ENCODE measurements around the gene FOXL2.

FOXL2 gene

DNA sequence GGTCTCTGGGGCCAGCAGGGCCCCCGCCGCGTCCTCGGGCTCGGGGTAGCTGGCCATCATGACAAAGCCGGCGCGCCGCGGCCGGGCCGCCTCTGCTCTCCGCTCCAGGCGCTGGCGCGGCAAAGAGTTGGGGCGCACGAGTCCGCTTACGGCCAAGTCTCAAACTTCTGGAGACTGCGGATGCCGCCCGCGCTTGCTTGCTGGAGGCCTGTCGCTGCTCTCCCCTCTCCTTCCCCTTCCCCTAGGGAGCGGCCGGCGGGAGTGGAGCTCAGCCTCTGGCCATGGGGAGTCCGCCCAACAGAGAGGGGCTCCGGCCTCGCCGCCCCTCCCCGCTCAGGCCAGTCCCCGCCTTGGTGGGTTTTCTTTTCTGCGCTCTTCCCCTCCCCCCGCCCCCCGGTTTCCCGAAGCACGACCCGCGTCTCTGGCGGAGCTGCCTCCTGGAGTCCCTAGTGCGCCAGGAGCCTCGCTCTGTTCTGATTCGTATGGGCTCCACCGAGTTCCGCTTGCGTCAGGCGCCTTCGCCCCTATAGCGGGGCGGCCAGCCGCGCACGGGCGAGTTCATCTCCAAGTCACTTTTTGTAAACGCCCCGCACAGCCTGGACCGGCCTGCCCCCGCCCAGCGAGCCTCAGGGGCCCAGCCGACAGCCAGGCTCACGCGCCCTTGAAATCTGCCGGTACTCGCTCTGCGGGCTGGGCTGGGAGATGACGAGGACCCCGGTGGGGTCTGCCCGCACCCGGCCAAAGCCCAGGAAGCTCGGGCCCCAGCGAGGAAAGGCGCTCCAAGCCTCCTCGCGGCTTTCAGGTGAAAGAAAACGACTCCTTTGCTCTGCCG, at the start of gene FOXL2, which contains the start of gene FOXL2NB:
FOXL2 (minus strand) TSS at position 475 of the 832 bp plus-strand sequence; CDS start at position 60, 415 bp downstream.
FOXL2NB (plus strand) TSS at position 555 of the 832 bp plus-strand sequence; CDS start at position 703, 148 bp downstream.
- no peak for DNase-seq (ENCODE audit: low read depth in 2 of 2)

DNA sequence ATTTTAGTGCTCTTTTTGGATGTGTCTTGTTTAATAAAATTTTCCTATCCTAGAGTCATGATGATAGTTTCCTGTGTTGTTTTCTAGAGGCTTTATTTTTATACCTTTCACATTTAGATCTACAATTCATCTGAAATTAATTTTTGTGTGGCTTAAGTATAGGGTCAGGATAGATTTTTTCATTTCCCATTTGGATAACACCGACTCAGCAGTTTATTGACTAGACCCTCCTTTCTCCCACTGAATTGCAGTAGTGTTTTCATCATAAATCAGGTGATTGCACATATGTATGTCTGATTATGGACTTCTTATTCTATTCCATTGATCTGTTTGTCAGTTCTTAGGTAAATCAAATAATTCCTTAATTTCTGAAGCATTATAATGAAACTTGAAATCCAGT, 48.8 kb upstream of the FOXL2 start:
- no peak for DNase-seq (ENCODE audit: low read depth in 2 of 2)

DNA sequence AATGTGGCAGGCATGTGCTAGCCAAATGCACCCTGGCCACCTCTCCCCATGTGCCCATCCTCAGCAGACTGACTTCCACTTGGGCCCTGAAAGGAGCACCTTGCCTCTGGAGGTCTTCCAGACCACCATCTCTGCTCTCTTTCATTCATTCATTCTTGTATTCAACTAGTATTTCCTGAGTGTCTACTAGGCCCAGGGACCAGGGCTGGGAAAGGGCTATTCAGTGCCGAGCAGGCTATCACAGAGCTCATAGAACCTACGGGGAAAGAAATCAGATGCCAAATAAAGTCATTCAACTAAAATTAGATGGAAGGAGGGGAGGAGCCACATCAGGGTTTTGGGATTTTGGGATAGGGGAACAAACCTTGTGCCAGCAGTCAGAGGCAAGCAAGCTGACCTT, 40.2 kb upstream of the FOXL2 start:
- no peak for DNase-seq (ENCODE audit: low read depth in 2 of 2)

DNA sequence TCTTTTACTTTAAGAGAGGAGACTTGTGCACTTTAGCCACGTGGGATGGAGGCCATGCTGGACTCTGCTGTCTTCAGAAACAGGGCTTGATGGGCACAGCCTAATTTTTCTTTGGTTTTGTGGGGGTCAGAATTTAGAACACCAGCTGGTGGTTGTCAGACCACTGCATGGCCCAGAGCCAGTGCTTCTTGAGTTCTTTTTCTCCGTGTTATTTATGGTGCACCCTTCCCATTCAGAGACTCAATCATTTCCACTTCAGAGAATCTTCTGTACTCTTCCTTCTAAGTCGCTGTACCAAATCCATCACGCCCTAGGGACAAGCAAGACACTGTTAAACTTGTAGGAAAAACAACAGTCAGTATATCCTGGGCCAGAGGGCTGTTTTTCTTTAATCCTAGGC, 39.0 kb upstream of the FOXL2 start:
- DNase-seq (ENCODE audit: low read depth in 2 of 2): no peak

DNA sequence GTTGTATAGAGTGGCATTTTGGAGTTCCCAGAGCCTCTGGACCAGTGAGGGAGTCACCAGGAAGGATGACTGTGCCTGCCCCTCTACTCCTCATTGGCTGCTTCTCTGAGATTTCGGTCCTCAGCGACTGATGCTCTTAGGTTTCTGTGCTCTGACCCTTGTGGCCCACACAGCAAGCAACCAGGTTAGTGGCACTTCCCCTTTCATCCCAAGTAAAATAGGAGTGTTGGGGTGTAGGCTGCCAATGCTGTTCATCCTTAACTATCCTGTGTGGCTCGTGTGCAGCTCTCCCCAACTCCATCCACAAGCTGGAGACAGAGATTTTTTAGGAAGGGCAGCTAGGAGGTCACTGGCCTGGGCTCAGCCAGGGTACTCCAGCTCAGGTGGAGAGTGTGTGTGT, 37.9 kb upstream of the FOXL2 start:
- DNase-seq (ENCODE audit: low read depth in 2 of 2): no peak

DNA sequence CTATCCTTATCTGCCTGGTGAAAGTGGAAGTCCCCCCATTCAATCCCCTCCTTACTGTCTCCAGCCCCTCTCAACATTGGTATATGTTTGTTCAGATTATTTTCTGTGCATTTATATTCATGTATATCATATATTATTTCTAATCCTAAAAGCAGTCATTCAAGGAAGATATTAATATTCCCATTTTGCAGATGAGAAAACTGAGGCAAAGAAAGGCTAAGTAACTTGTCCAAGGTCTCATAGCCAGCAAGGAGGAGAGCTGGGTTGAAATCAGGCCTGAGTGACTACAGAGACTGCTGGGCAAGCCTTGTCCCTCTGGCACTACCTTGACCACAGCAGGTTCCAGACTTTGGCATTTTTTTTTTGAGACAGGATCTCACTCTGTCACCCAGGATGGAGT, 29.1 kb upstream of the FOXL2 start:
- DNase-seq (ENCODE audit: low read depth in 2 of 2): no peak

DNA sequence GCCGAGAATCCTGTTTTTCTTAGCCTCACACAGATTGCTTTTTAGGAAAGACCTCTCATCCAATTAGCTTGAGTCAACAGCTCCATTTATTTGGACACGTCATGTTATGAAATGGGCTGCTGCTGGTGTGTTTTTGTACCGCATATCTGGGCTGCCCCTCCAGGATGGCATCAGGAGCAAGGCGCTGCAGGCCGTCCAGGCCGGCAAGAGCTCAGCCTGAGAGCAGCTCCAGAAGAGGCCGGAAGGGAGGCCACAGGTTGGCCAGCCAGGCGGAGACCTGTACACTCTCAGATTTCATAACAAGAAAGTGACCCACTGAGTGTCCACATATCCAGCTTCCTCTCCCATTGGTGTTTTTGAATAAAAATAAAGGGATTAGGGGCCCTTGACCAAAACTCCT, 28.4 kb upstream of the FOXL2 start:
- no peak for DNase-seq (ENCODE audit: low read depth in 2 of 2)

DNA sequence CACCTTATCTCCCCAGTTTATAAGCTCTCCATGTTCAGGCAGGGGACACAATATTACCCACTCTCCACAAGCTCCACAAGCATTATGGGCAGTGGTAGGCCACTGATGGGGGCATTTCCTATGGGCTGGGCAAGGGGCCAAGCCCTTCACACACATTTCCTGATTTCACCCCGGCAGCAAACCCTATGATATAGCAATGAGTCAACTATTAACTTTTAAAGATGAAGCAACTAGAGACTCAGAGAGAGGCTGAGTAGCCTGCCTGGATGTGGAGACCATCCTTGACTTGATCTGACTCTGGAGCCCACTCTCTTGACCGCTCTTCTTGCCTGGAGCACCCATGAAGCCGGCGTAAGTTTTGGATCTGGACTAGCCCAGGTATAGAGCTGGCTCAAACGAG, 27.5 kb upstream of the FOXL2 start:
- no peak for DNase-seq (ENCODE audit: low read depth in 2 of 2)

DNA sequence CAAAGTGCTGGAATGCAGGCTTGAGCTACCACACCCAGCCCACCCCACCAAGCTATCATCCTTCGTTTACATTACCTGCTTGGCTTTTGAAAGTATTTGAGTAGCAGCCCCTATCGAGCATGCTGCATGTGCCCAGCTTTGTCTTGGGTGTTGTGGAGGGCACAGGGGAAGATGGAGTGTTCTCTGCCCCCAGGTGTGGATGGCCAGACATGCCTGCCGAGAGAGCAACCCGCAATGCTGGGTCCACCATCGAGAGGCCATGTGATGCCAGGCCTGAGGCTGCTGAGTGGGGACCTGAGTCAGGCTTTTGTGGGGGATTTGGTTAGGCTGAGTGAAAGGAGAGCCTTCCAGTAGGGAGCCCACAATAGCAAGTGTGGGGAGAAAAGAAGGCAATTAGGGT, 26.0 kb upstream of the FOXL2 start:
- no peak for DNase-seq (ENCODE audit: low read depth in 2 of 2)

DNA sequence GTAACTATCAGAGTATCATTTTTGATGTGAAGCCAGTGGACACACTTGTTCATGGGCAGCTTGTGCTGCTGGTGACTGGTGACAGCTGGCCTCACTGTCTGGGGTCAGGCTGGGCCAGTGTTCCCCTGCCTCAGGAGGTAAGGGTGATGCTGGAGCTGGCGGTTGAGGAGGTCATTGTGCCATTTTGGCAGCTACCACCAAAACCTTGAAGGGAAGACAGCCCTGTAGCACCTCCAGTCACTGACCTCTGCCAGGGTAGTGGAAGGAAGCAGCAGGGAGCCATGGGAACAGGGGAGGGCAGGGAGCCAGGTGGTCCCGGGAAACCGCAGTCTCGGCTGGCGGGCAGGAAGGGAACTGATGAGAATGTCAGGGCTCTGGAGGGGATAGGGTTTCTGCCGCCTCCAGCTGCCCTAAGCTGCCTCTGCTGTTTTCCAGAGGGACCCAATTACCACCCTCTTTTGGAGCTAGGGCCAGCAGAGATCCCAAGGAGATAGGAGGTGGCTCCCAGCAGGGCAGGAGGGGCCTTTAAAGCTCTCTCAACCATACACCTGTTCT, 24.9 kb upstream of the FOXL2 start:
- no peak for DNase-seq (ENCODE audit: low read depth in 2 of 2)

DNA sequence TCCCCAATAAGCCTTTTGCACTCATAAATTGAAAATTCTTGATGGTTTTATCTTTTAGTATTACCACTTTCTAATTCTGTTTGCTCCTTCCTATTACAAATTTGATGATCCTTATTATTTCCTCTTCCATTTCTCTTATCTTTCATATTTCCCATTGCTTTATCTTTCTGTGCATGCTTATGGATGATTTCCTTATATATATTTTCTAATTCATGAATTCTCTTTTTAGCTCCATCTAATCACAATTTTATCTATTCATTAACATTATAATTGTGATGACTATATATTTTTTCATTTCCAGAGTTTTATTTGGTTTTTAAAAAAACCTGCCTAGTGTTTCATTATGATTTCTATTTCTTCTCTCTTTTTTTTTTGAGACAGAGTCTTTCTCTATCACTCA, 18.0 kb upstream of the FOXL2 start:
- DNase-seq (ENCODE audit: low read depth in 2 of 2): no peak

DNA sequence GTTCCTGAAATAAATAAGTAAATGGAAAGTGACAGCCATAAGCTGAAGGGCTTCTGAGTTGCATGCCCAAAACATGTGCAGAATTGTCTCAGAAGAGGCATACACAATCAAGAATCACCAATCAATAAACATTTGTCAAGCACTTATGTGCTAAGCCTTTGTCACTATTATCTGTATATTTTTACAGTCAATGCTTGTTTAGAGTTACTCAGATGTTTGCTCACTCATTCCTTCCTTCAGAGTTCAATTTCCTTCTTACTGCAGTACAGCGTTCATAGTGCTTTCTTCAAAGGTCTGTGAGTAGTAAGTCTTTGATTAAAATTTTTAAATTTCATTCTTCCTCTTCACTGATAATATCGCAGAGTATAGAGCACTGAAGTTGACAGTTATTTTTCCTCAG, 17.3 kb upstream of the FOXL2 start:
- DNase-seq (ENCODE audit: low read depth in 2 of 2): no peak

DNA sequence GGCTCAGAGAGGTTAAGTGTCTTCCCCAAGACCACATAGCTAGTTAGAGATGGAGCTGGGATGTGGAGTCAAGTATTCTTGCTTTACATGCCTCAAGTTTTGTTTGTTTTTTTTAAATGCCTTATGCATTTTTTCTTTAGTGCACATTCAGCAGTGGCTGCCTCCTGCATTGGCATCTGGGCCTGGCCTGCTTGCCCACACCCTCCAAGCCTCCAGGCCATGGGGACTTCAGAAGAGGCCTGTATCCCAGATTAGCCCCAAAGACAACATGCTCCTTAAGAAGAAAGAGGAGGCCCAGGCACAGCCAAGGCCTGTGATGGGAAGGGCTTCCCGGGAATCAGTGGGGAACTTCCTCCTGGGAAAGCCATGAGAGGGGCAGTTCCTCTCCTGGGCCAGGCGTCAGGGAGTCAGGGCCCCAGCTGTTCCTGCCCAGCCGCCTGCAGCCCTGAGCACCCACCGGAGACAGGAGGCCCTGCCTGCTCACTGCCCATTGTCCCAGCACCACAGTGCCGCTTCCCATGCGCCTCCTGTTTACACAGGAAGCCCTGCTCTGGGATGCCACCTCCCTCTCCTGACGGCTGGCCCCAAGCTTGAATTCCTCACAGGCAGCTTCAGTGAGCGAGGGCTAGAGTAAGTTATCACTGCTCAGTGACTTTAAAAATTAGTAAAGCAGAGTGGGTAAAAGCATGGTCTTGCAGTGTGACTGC, 16.1 kb upstream of the FOXL2 start:
- no peak for DNase-seq (ENCODE audit: low read depth in 2 of 2)

DNA sequence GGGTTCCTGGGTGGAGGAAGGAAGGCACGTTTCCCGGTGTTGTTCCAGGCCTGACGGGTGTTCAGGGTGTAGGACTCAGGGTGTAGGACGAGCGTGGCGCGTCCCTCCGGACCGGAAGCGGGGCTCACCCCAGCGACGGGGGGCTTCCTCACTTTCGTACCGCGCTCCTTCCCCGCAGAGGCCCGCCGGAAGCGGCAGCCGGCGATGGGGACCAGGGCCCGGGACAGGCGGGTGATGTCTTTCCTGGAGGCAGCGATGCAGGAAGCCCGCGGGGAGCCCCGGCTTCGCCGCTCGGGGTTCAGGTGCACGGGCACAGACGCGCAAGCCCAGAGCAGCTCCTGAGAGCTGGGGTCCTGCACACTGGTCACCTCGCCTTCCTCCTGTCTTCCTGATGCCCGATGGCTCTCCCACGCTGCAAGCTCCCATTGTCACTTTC, 13.5 kb upstream of the FOXL2 start:
- DNase-seq (ENCODE audit: low read depth in 2 of 2): no peak

DNA sequence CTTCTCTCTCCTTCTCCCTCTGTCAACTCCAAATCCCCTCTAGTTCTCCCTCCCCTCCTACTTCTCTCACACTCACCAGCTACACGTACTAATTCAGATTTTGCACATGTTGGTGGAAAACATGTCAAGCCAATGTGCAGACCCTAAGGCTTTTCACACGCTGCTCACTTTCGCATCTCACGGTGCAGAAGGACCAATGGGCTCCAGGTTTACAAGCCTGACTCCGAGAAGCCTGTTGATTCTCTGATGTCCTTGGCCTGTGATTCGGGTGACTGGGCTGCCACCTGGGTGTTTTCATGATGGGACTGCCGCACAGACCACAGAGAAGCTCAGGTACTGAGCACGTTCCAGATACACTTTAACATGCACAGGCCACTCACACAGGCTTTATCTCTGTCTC, 3.8 kb upstream of the FOXL2 start:
- DNase-seq (ENCODE audit: low read depth in 2 of 2): no peak

DNA sequence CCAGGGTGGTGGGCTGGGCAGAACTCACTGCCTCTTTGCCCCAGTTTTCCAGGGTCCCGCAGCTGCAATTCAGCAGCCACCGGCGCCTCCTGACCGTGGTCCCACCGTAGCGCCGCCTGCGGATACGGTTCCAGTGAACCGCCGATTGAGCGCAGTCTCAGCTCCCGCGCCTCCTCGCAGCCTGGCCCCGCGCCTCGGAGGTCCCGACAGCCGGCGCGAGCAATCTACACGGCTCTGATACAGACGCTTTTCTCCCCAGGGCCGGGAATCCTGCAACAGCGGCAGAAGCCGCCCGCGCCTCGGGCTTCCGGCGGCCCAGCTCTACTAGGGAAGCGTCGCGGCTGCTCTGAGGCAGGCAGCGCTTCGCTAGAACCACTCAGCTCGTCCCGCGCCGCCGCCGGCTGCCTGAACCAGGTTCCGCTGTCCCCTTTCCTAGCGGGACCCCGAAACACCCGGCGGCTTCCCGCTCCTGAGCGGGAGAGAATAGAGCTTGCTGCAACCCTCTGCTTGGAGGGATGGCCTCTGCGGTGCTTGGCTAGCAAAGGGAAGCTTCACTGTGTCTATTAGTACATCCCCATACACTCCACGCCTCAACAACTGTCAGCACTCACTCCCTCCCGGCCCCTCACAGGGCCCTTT, 3.2 kb upstream of the FOXL2 start:
- DNase-seq (ENCODE audit: low read depth in 2 of 2): no peak

DNA sequence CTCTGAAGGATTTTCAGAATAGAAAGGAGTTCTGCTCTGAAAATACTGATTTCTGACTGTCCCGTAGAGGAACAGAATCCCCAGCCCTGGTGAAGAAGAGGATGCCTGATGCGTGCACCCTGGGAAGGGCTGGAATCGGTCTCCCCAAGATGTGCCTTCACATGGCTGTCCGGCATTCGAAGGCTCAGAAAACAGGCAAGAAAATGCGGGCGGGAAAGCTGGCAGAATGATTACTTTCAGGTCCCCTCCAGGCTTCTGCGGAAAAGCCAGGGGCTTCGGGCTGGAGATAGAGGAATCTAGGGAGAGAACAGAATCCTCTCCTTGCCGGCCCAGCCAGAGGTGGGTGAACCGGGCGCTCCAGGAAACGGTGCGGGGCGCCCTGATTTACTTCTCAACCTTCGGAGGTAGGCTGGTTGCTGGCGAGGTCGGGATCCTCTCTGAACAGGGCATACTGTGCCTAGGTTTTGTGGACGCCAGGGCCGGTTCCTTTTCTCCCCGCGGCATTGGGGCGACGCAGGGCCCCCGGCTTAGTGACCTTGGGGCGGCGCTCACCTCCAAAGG, 2.6 kb upstream of the FOXL2 start:
- DNase-seq (ENCODE audit: low read depth in 2 of 2): no peak

DNA sequence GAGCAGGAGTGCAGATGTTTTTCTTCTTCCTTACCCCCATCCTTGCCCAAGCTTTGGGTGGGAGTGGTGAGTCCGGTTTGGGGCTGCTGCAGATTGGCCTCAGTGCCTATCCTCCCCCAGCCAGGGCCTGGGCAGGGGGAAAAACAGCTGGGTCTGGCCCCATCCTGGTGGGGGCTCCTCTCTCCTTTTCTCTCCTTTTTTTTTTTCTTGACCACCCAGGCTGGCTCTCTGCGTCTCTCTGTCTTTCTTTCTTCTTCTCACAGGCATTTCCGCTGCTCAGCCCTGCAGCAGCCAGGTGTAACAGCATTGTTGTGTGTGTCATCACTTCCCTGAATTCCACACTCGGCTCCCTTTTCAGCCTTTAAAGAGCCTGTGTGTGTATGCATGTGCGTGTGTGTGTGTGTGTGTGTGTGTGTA, 2.1 kb upstream of the FOXL2 start:
- DNase-seq (ENCODE audit: low read depth in 2 of 2): no peak

DNA sequence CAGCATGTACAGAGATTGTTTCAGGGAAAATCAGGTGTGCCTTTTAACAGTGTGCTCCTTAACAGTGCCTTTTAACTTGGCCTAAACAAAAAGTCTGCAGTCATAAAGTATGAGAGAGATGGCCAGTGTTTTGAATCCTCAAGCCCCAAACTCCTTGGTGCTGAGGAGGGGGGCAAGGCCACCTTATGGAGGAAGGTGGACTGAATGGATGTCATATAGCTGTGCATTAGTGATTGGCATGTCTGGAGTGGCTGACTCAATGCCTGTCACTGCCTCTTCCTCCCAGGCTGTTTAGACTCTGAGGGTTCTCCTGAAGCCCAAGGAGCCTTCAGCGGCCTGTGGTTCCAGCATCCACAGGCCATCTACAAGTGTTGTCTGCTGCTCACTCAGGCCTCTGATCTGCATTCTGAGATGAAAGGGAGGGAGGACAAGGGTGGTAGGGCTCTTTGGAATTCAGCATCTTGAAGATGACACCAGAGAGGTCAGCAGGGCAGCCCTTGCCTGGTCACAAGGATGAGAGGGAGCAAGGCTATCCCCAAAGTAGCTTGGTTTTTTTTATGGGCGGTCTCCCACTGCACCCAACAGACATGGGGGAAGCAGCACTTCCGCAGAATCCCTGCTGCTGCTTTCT, 1.5 kb upstream of the FOXL2 start:
- DNase-seq (ENCODE audit: low read depth in 2 of 2): no peak

DNA sequence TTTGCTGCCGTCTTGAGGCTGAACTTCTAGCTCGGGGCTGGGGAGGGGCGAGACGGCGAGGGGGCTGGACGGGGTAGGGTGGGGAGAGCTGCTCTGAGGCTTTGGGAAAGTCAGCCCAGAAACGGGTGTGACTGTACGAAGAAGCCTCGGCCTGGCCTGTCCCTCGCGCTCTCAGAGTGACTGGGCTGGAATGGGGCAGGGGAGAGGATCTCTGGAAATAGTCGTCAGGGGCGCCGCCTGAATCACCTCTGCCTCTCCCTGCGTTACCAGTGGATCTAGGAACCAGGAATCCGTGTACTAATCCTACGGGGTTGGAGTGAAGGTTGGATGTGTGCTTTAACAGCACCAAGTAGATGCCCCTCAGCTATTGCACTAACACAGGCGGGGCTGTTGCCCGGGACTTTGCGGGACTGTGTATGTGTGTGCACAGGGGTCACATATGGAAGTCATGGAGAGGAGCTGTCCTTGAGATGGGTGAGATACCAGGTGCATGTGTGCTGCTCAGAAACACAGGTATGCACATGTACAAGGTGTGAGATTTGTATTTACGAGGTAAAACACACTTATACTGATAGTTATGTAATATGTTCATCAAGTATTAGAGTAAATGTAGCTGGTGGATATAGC, 671 bp upstream of the FOXL2 start:
- no peak for DNase-seq (ENCODE audit: low read depth in 2 of 2)

Data from stimulated activated CD4-positive, alpha-beta T cell treated with anti-CD3 and anti-CD28 coated beads, Interleukin-12 subunit alpha, Interleukin-12 subunit beta, amount 100 ng/mL, for 24 hours (primary cell).